Liver (tissue), 3 donors: ENCODE data around the gene ATF6B.

Experiments
- ATF3 ChIP-seq: IDR thresholded peaks from 2 replicates; pipeline ENCODE4 v1.6.1; 2016; ENCODE audit warnings: antibody characterized with exemption
- CTCF ChIP-seq: fragments of 150-350 bp; IDR thresholded peaks from 2 replicates; pipeline ENCODE4 v1.5.1; 2017; ENCODE audit warnings: improper control_type of control experiment, low read depth, low read length; ENCODE audit not compliant: missing input control
- FOXA1 ChIP-seq: IDR thresholded peaks from 2 replicates; pipeline ENCODE4 v1.6.1; 2016; ENCODE audit warnings: antibody characterized with exemption
- GABPA ChIP-seq, 2 donors: IDR thresholded peaks in 1 of 2; conservative IDR thresholded peaks in 1 of 2; 2 replicates each; pipeline ENCODE4 v1.6.1; 2016; ENCODE audit warnings: antibody characterized with exemption in 2 of 2, mild to moderate bottlenecking in 1 of 2, moderate library complexity in 1 of 2
- HNF4A ChIP-seq, 2 donors: conservative IDR thresholded peaks; 2 replicates each; pipeline ENCODE4 v1.6.1; 2016; ENCODE audit warnings: antibody characterized with exemption in 2 of 2, mild to moderate bottlenecking in 2 of 2
- RAD21 ChIP-seq, 2 donors: IDR thresholded peaks; 2 replicates each; pipeline ENCODE4 v1.6.1; 2016; ENCODE audit warnings: antibody characterized with exemption in 2 of 2, mild to moderate bottlenecking in 2 of 2
- SP1 ChIP-seq: IDR thresholded peaks from 2 replicates; pipeline ENCODE4 v1.6.1; 2018; ENCODE audit warnings: antibody characterized with exemption, mild to moderate bottlenecking
- TAF1 ChIP-seq: conservative IDR thresholded peaks from 2 replicates; pipeline ENCODE4 v1.6.1; 2016; ENCODE audit warnings: antibody characterized with exemption, mild to moderate bottlenecking
- YY1 ChIP-seq: IDR thresholded peaks from 2 replicates; pipeline ENCODE4 v1.6.1; 2016; ENCODE audit warnings: antibody characterized with exemption, mild to moderate bottlenecking
- ZBTB33 ChIP-seq: IDR thresholded peaks from 2 replicates; pipeline ENCODE4 v1.6.1; 2016; ENCODE audit warnings: antibody characterized with exemption
- TF ChIP-seq, protein P1 (sequence below): IDR thresholded peaks from 2 replicates; pipeline ENCODE4 v1.6.1; 2016; ENCODE audit warnings: antibody characterized with exemption
- donor health status: healthy.
- donor health status: healthy.

DNA sequence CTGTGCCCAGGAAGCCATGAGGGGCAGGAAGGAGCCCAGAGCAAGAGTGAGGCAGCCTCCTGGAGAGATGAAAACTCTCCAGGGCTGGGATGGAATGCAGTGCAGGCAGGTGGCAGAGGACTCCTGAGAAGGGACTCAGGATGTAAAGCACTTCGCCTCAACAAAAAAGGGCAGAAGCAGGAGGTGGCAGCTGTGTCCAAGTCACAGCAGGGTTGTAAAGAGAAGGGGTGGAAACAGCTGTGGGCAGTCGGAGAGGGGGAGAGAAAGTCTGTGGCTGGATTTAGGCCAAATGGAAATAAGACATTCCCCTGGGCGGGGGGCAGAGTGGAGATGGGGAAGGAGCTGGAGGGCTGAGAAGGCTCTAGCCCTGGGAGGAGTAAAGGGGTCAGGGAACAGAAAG, 54.9 kb downstream of the ATF6B start:
- TF ChIP-seq GABPA (IDR thresholded peaks at IDR 0.05 in 1 of 2, conservative IDR thresholded peaks at IDR 0.05 in 1 of 2), result no peak
- no peak for TF ChIP-seq SP1
- no peak for TF ChIP-seq ZBTB33
- TF ChIP-seq CTCF, result no peak
- no peak for TF ChIP-seq YY1
- no peak for TF ChIP-seq FOXA1
- TF ChIP-seq ATF3, result no peak
- TF ChIP-seq TAF1, result no peak
- no peak for TF ChIP-seq RAD21 (IDR thresholded peaks at IDR 0.05)
- TF ChIP-seq HNF4A (conservative IDR thresholded peaks at IDR 0.05), result no peak
- TF ChIP-seq, protein P1, sequence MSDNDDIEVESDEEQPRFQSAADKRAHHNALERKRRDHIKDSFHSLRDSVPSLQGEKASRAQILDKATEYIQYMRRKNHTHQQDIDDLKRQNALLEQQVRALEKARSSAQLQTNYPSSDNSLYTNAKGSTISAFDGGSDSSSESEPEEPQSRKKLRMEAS, result no peak
